ENCODE results near the gene GREB1. TPM values are rescaled to one million over a fixed set of nuclear protein-coding genes. Genes with fewer than 3 reads are reported as not detected.

GREB1 gene
- total RNA-seq, 1 experiment from 2014 or later, result 6.2 TPM

GRCh38 chr2:11550901-11551568 lies 17.2 kb downstream of the GREB1 start:
- no peak for ATAC-seq

DNA sequence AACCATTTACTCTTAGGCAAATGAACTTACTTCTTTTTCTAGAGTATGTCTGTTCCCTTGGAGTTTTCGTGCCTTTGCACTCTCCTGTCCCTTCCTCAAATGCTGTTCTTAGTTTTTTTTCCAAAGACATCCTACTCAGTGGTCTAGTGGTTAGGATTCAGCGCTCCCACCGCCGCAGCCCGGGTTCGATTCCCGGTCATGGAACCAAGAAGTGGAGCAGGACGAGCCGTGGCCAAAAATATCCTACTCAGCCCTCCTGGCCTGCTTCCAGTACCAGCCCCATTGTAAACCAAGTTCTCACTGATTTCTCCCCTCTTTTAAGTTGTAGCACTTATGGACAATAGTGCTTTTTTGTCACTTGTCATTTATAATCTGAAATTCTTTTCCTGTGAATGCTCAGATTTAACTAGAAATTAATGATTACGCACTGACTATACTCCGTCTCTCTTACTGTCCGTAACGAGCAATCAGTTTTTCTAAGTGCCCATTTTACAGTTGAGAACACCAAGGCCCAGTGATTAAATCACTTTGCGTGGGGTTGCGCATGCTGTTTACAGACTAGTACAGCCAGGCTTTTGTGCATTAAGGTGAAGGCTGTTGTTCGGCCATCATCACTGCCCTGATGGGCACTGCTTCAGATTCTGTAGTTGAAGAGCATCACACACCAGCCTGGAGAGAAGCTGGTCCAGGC lies 17.9 kb downstream of the GREB1 start:
- no peaks in the 10 kb centered on the region for H3K9me3 ChIP-seq (ENCODE audit: control insufficient read depth in 1 of 2, insufficient read depth in 1 of 2, low read depth in 1 of 2, low read length in 2 of 2)
- ChIA-PET POLR2A (no interaction called here), CTCF (no interaction called here), RAD21 (ENCODE audit: low non-redundant PET in 1 of 2, low total read pairs in 2 of 2, uncharacterized antibody in 2 of 2, unreplicated experiment in 2 of 2) (no interaction called here)
- H3K9me2 ChIP-seq (ENCODE audit: insufficient read depth), result no peaks in the 10 kb centered on the region
- no peaks in the 10 kb centered on the region for H3K36me3 ChIP-seq (ENCODE audit: control insufficient read depth in 1 of 2, insufficient read depth in 2 of 2, low read length in 2 of 2)
- intact Hi-C loops (cut with micrococcal nuclease), result no loop called here
- BruUV-seq (replicated peaks), result no TSS peak
- no peak for ATAC-seq
- H3K27me3 ChIP-seq (ENCODE audit: insufficient read depth, low read length), result peaks cover 8% of the 10 kb centered on the region; the same call in 1 of the 2 replicates
- H2AFZ ChIP-seq (ENCODE audit: low read depth, low read length, poor library complexity, severe bottlenecking), result no peak overlapping the region
- no peak for DNase-seq (ENCODE audit: low read depth, low spot score)
- H4K20me1 ChIP-seq (ENCODE audit: insufficient read depth), result no peaks in the 10 kb centered on the region
- H3K27ac ChIP-seq (ENCODE audit: low read depth, low read length), result no peak overlapping the region
- no peak overlapping the region for H3K4me2 ChIP-seq (ENCODE audit: low read length)
- H3K9ac ChIP-seq (ENCODE audit: low read length), result no peak overlapping the region
- H3K4me3 ChIP-seq (replicated peaks in 1 of 2; ENCODE audit: low read depth in 1 of 2, low read length in 2 of 2), result no peak overlapping the region
- no peaks in the 10 kb centered on the region for H3K79me2 ChIP-seq (ENCODE audit: insufficient read depth, low read length)
- no peak for TF ChIP-seq RAD21 (IDR thresholded peaks at IDR 0.05; ENCODE audit: low read depth)
- TF ChIP-seq CBX3 (IDR thresholded peaks at IDR 0.05; ENCODE audit: low read depth), result no peak
- TF ChIP-seq EGR1 (IDR thresholded peaks at IDR 0.05; ENCODE audit: low read depth), result no peak
- TF ChIP-seq ZFX (IDR thresholded peaks at IDR 0.05), result no peak
- TF ChIP-seq MAX (IDR thresholded peaks at IDR 0.05), result no peak
- TF ChIP-seq CTCF (IDR thresholded peaks at IDR 0.05 in 2 of 3, conservative IDR thresholded peaks at IDR 0.05 in 1 of 3; ENCODE audit: borderline replicate concordance in 1 of 3, insufficient read depth in 1 of 3, low read depth in 2 of 3, low read length in 2 of 3), result no peak
- no peak for TF ChIP-seq ELF1 (IDR thresholded peaks at IDR 0.05; ENCODE audit: borderline replicate concordance, low read depth)
- no peak for TF ChIP-seq ZNF274 (IDR thresholded peaks at IDR 0.05; ENCODE audit: low read depth, low read length)
- TF ChIP-seq CEBPB (IDR thresholded peaks at IDR 0.05; ENCODE audit: low read depth), result no peak
- no peak for TF ChIP-seq JUND (IDR thresholded peaks at IDR 0.05)
- TF ChIP-seq REST (IDR thresholded peaks at IDR 0.05; ENCODE audit: low read depth), result no peak
- H3K4me1 ChIP-seq (ENCODE audit: control insufficient read depth in 1 of 2, insufficient read depth in 2 of 2, low read length in 2 of 2), result no peaks in the 10 kb centered on the region

More at GRCh38 chr2:11550901-11551568, 17.2 kb downstream of the GREB1 start:
- intact Hi-C loops (cut with micrococcal nuclease), result no loop called here
- Histone ChIP-seq H3K27me3 (ENCODE audit: insufficient read depth, low read length) (peaks cover 8% of the 10 kb centered on the region; the same call in 1 of the 2 replicates), H3K4me3 (replicated peaks in 1 of 2; ENCODE audit: low read depth in 1 of 2, low read length in 2 of 2) (no peak overlapping the region), H3K9me2 (ENCODE audit: insufficient read depth) (no peaks in the 10 kb centered on the region), H3K27ac (ENCODE audit: low read depth, low read length) (no peak overlapping the region), H2AFZ (ENCODE audit: low read depth, low read length, poor library complexity, severe bottlenecking) (no peak overlapping the region), H3K9me3 (ENCODE audit: control insufficient read depth in 1 of 2, insufficient read depth in 1 of 2, low read depth in 1 of 2, low read length in 2 of 2) (no peaks in the 10 kb centered on the region), H3K4me2 (ENCODE audit: low read length) (no peak overlapping the region), H3K9ac (ENCODE audit: low read length) (no peak overlapping the region), H3K79me2 (ENCODE audit: insufficient read depth, low read length) (no peaks in the 10 kb centered on the region), H3K4me1 (ENCODE audit: control insufficient read depth in 1 of 2, insufficient read depth in 2 of 2, low read length in 2 of 2) (no peaks in the 10 kb centered on the region), H4K20me1 (ENCODE audit: insufficient read depth) (no peaks in the 10 kb centered on the region), H3K36me3 (ENCODE audit: control insufficient read depth in 1 of 2, insufficient read depth in 2 of 2, low read length in 2 of 2) (no peaks in the 10 kb centered on the region)
- no TSS peak for BruUV-seq (replicated peaks)
- POLR2A ChIA-PET, result no interaction called here
- CTCF ChIA-PET, result no interaction called here
- TF ChIP-seq ZNF274 (IDR thresholded peaks at IDR 0.05; ENCODE audit: low read depth, low read length) (no peak), EGR1 (IDR thresholded peaks at IDR 0.05; ENCODE audit: low read depth) (no peak)
- DNase-seq (ENCODE audit: low read depth, low spot score), result no peak
- RAD21 ChIA-PET (ENCODE audit: low non-redundant PET in 1 of 2, low total read pairs in 2 of 2, uncharacterized antibody in 2 of 2, unreplicated experiment in 2 of 2), result no interaction called here
